ENCODE measurements around the gene HSD17B11. TPM values are rescaled to one million over a fixed set of nuclear protein-coding genes. Genes with fewer than 3 reads are reported as not detected.

HSD17B11 gene
- 9.0 and 10.2 TPM in 2 replicates for total RNA-seq (2021; fragmentation: NEBNext Ultra II Directional; extraction: Animal tissue kit (Norgen Biotek cat#: 25700))
- polyA plus RNA-seq (2011; rRNA removed), result 2.2 and 6.0 TPM in 2 replicates
- polyA plus RNA-seq (2011; cell fraction: cytosol; rRNA removed), result 5.3 TPM
- 1.1 TPM for polyA plus RNA-seq (2011; cell fraction: nucleus; rRNA removed)
- polyA plus RNA-seq (2012, experiment 1 of 2), result 5.4 to 9.4 TPM (median 7.3 TPM) in 4 replicates
- 1.2 TPM for polyA plus RNA-seq (2012, experiment 2 of 2)
- 15.3 TPM for polyA plus RNA-seq (2013, experiment 1 of 2)
- polyA plus RNA-seq (2013, experiment 2 of 2), result 19.4 TPM
- polyA minus RNA-seq (2011; rRNA and poly(A)+ RNA removed), result 5.8 and 8.1 TPM in 2 replicates
- polyA minus RNA-seq (2011; cell fraction: cytosol; rRNA and poly(A)+ RNA removed), result 5.6 TPM
- 4.5 TPM for polyA minus RNA-seq (2011; cell fraction: nucleus; rRNA and poly(A)+ RNA removed)
- long read RNA-seq, experiment 1, transcript HSD17B11-201 (7 exons, 1,885 nt), result major isoform, 11 of 17 reads
- long read RNA-seq, experiment 1, partial matches to known transcripts, result 1 of 17 reads
- long read RNA-seq, experiment 1, other reads (novel, unspliced or antisense), result 5 of 17 reads
- long read RNA-seq, experiment 2, transcript HSD17B11-201 (7 exons, 1,885 nt), result major isoform, 23 of 25 reads
- long read RNA-seq, experiment 2, partial matches to known transcripts, result 0 of 25 reads
- long read RNA-seq, experiment 2, other reads (novel, unspliced or antisense), result 2 of 25 reads

GRCh38 chr4:87390891-87391575 lies at the start of gene HSD17B11:
HSD17B11 (minus strand) TSS chr4:87391188; CDS start chr4:87391070, 118 bp downstream.
- Histone ChIP-seq H4K8ac (ENCODE audit: extremely low read depth, insufficient read depth, low read length) (peak within 1 kb of the TSS; percentile 40; the same call in 1 of the 2 replicates), H3K18ac (ENCODE audit: extremely low read depth, low read length) (peak within 1 kb of the TSS; percentile 26; the same call in 1 of the 2 replicates), H3K79me2 (ENCODE audit: control insufficient read depth in 1 of 2, insufficient read depth in 2 of 2, low read length in 2 of 2) (no peaks in the 10 kb centered on the region; a peak in 1 of 4 replicates), H3K4me1 (replicated peaks in 1 of 4; ENCODE audit: control insufficient read depth in 3 of 4, insufficient read depth in 4 of 4, low read length in 3 of 4) (no peaks in the 10 kb centered on the region; a peak in 1 of 7 replicates), H3K79me1 (ENCODE audit: low read depth, low read length) (peaks cover 2% of the 10 kb centered on the region; the same call in 1 of the 2 replicates), H3K23ac (ENCODE audit: insufficient read length) (no peak within 1 kb of the TSS), H2BK20ac (ENCODE audit: low read length) (no peak within 1 kb of the TSS), H4K5ac (ENCODE audit: insufficient read length, low read depth, low read length) (peak within 1 kb of the TSS; percentile 21), H3K14ac (ENCODE audit: insufficient read length) (no peak within 1 kb of the TSS), H3K4me3 (ENCODE audit: extremely low read depth in 1 of 4, insufficient read depth in 2 of 4, low read depth in 3 of 4, low read length in 4 of 4) (peak within 1 kb of the TSS; percentile 61 to 78 (median 69)), H2BK5ac (ENCODE audit: low read depth, low read length) (no peak within 1 kb of the TSS), H3K23me2 (ENCODE audit: low read depth, low read length) (0 out of 2 replicates have a peak, but pooled peaks cover 3% of the 10 kb centered on the region), H3K36me3 (ENCODE audit: control insufficient read depth in 2 of 4, insufficient read depth in 4 of 4, low read length in 3 of 4) (no peaks in the 10 kb centered on the region; a peak in 2 of 8 replicates), H3K4me2 (ENCODE audit: insufficient read depth in 1 of 2, low read depth in 2 of 2, low read length in 2 of 2) (peak within 1 kb of the TSS; percentile 65 to 69), H3K9ac (replicated peaks in 1 of 4; ENCODE audit: extremely low read depth in 1 of 4, low read depth in 3 of 4, low read length in 3 of 4) (peak within 1 kb of the TSS; percentile 37 to 56 (median 54); a peak in 6 of 7 replicates), H3K27me3 (replicated peaks in 1 of 4; ENCODE audit: control insufficient read depth in 3 of 4, extremely low read depth in 1 of 4, insufficient read depth in 3 of 4, low read length in 3 of 4) (no peaks in the 10 kb centered on the region), H2BK12ac (ENCODE audit: low read depth, low read length) (no peak within 1 kb of the TSS), H3K27ac (ENCODE audit: low read depth, low read length) (no peak within 1 kb of the TSS), H3K4ac (replicated peaks; ENCODE audit: insufficient read length, low read depth, low read length) (no peak within 1 kb of the TSS), H4K20me1 (replicated peaks in 1 of 2; ENCODE audit: control insufficient read depth in 1 of 2, insufficient read depth in 2 of 2, low read length in 2 of 2) (peaks cover 0 to 1% of the 10 kb centered on the region in 2 experiments), H2BK15ac (ENCODE audit: low read length) (no peak within 1 kb of the TSS), H3K9me3 (ENCODE audit: insufficient read depth in 2 of 2, low read depth in 1 of 2, low read length in 1 of 2) (peaks cover 0 to 2% of the 10 kb centered on the region in 2 experiments; a peak in 1 of 4 replicates), H2BK120ac (replicated peaks; ENCODE audit: low read depth, low read length) (no peak within 1 kb of the TSS), H3K56ac (replicated peaks; ENCODE audit: insufficient read length, low read depth, low read length) (no peak within 1 kb of the TSS), H2AFZ (ENCODE audit: low read length) (peak within 1 kb of the TSS; percentile 97), H2AK5ac (ENCODE audit: low read depth, low read length) (no peak within 1 kb of the TSS), H4K91ac (replicated peaks; ENCODE audit: insufficient read length, low read length) (no peak within 1 kb of the TSS)
- DNase-seq (ENCODE audit: low read depth in 1 of 2, low spot score in 2 of 2) (peak; percentile 64 to 82), FAIRE-seq (peak; percentile 92)
- 4% methylated on average over 32 of the region's 32 CpGs; no CpG with 5 or more reads in 1 of the 2 experiments for WGBS, 2 experiments (ENCODE audit: extremely low coverage in 1 of 2, insufficient coverage in 1 of 2, insufficient read length in 1 of 2, insufficient replicate concordance in 2 of 2, low coverage in 1 of 2, low lambda C conversion rate in 2 of 2, missing lambda C conversion rate in 1 of 2)
- ChIA-PET POLR2A (ENCODE audit: partially characterized antibody) (interaction anchor here (1.0 to 1.7 kb wide), 6 partner anchors 9 to 184 kb away, joined by 3 to 7 read pairs (median 4); partner anchors contain the start of gene NUDT9), CTCF (ENCODE audit: partially characterized antibody) (interaction anchor here (0.7 to 2.1 kb wide), 9 partner anchors 9 to 456 kb away, joined by 3 to 7 read pairs (median 4); no protein-coding TSS in a partner anchor)
- TF ChIP-seq ASH2L (IDR thresholded peaks at IDR 0.05; ENCODE audit: low read length), result peak; percentile 95
- TF ChIP-seq CTBP2 (IDR thresholded peaks at IDR 0.05; ENCODE audit: borderline replicate concordance, insufficient read depth, insufficient read length, low read length), result no peak
- TF ChIP-seq BRCA1 (IDR thresholded peaks at IDR 0.05; ENCODE audit: low read depth, low read length), result no peak
- no peak for TF ChIP-seq CBX8 (IDR thresholded peaks at IDR 0.05; ENCODE audit: borderline replicate concordance, low read depth, low read length)
- no peak; the same call in 1 of the 2 replicates for TF ChIP-seq GTF2F1 (IDR thresholded peaks at IDR 0.05; ENCODE audit: borderline replicate concordance, low read depth, low read length)
- TF ChIP-seq POLR2AphosphoS5 (IDR thresholded peaks at IDR 0.05; ENCODE audit: low read depth, low read length), result peak; percentile 69; the same call in 1 of the 2 replicates
- no peak for TF ChIP-seq KDM1A (IDR thresholded peaks at IDR 0.05; ENCODE audit: borderline replicate concordance, low read length)
- TF ChIP-seq CBX5 (IDR thresholded peaks at IDR 0.05; ENCODE audit: low read depth, low read length), result no peak
- TF ChIP-seq BCL11A (IDR thresholded peaks at IDR 0.05; ENCODE audit: low read depth in 2 of 2, low read length in 2 of 2), result no peak

All from H1 (cell line).